Measurements from ENCODE around the gene PELO. TPM values are rescaled to one million over a fixed set of nuclear protein-coding genes. Genes with fewer than 3 reads are reported as not detected.

Gene PELO
- total RNA-seq, 3 donors from 2014 or later, result 11.7 to 16.7 (median 12.1) TPM

DNA sequence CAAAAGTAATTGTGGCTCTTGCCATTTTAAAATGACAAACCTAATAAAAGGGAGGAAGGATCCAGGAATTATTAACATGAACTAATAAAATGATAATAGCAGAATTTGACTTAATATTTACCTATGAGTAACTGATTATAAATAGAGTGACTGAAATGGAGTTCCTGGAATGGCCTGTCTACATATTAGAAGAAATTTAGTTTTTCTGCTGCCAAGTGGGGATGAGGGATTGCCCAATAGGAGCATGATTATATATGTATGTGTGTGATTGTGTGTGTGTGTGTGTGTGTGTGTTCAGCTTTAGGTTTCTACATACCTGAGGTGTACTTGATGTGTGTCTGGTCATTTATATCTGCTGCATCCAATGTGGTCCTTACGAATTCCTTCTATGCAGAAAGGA, 36.6 kb upstream of the PELO start:
- intact Hi-C loops (cut with DNase I; ENCODE audit: low total_unique reads), result no loop called here
- no peak for DNase-seq (ENCODE audit: low spot score in 2 of 2)

DNA sequence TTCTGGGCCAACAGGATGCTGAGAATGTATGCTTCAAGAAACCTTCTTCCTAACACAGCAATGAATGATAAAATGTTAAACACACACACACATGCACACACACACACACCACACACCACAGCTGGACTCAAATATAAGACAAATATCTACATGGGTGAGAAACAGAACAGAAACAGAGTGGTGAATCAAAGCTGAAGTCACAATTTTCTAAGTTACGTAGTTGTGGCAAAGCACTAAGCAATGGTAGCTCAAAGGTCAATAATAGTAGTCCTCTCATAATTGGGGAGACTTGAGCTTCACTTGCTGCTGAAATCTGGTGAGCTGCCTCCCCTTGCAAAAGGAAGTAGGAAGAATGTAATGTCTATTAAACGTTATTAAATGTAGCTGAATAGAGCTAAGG, 33.7 kb upstream of the PELO start:
- no peaks in the 10 kb centered on the region for H3K36me3 ChIP-seq
- DNase-seq (ENCODE audit: low spot score in 2 of 2), result no peak
- TF ChIP-seq POLR2A (IDR thresholded peaks at IDR 0.05) (no peak), POLR2AphosphoS5 (IDR thresholded peaks at IDR 0.05) (no peak)
- TF ChIP-seq, protein P1, sequence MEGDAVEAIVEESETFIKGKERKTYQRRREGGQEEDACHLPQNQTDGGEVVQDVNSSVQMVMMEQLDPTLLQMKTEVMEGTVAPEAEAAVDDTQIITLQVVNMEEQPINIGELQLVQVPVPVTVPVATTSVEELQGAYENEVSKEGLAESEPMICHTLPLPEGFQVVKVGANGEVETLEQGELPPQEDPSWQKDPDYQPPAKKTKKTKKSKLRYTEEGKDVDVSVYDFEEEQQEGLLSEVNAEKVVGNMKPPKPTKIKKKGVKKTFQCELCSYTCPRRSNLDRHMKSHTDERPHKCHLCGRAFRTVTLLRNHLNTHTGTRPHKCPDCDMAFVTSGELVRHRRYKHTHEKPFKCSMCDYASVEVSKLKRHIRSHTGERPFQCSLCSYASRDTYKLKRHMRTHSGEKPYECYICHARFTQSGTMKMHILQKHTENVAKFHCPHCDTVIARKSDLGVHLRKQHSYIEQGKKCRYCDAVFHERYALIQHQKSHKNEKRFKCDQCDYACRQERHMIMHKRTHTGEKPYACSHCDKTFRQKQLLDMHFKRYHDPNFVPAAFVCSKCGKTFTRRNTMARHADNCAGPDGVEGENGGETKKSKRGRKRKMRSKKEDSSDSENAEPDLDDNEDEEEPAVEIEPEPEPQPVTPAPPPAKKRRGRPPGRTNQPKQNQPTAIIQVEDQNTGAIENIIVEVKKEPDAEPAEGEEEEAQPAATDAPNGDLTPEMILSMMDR (IDR thresholded peaks at IDR 0.05), result no peak
- intact Hi-C loops (cut with DNase I; ENCODE audit: low total_unique reads), result no loop called here
- H3K27ac ChIP-seq, result no peak overlapping the region
- H3K4me3 ChIP-seq, result no peak overlapping the region
- no peaks in the 10 kb centered on the region for H3K27me3 ChIP-seq
- H3K9me3 ChIP-seq, result no peaks in the 10 kb centered on the region
- H3K4me1 ChIP-seq, result no peaks in the 10 kb centered on the region

More for the DNA sequence above, 36.6 kb upstream of the PELO start:
- no peaks in the 10 kb centered on the region for H3K4me1 ChIP-seq
- H3K27me3 ChIP-seq, result no peaks in the 10 kb centered on the region
- no peak overlapping the region for H3K27ac ChIP-seq
- TF ChIP-seq, protein P1 (IDR thresholded peaks at IDR 0.05), result no peak
- no peak for TF ChIP-seq POLR2AphosphoS5 (IDR thresholded peaks at IDR 0.05)
- no peak for TF ChIP-seq POLR2A (IDR thresholded peaks at IDR 0.05)
- H3K36me3 ChIP-seq, result no peaks in the 10 kb centered on the region
- H3K9me3 ChIP-seq, result no peaks in the 10 kb centered on the region
- H3K4me3 ChIP-seq, result no peak overlapping the region

DNA sequence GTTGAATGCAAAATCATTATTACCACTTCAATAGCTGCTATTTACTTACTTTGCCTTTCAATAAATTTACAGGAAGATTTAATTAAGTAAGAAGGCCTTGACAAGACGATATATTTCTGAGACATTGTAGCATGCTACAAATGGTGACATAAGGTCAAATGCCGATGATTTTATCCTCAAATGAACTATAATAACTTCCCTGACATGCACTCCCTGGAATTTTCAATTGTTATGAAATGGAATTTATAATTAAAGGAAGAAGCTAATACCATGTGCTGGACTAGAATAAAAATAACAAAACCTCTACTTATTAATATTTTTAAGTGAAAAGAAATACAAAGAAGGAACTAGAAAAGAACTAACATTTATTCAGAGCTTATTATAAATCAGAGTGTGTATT, 30.2 kb upstream of the PELO start:
- TF ChIP-seq POLR2AphosphoS5 (IDR thresholded peaks at IDR 0.05), result no peak
- no peak for TF ChIP-seq POLR2A (IDR thresholded peaks at IDR 0.05)
- TF ChIP-seq, protein P1 (IDR thresholded peaks at IDR 0.05), result no peak
- H3K27me3 ChIP-seq, result no peaks in the 10 kb centered on the region
- H3K4me3 ChIP-seq, result no peak overlapping the region
- H3K36me3 ChIP-seq, result no peaks in the 10 kb centered on the region
- intact Hi-C loops (cut with DNase I; ENCODE audit: low total_unique reads), result no loop called here
- DNase-seq (ENCODE audit: low spot score in 2 of 2), result no peak
- no peaks in the 10 kb centered on the region for H3K4me1 ChIP-seq
- H3K9me3 ChIP-seq, result no peaks in the 10 kb centered on the region
- no peak overlapping the region for H3K27ac ChIP-seq

DNA sequence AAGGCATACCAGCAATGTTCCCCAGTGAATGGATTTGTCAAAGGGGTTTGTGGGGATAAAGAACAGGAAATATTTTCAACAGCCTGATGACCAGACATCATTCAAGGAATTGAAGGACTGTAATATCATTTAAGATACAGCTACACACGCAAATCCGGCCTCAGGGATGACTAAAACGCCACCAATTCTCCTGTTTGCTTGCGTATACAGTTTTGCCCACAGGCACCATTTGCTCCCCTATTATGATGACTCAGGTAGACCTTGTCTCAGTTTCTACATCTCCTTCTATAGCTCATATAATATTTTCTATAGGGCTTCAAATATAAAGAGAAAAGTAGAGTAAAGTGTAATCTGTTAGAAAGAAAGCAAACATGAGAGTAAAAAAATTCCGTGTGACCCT, 29.7 kb upstream of the PELO start:
- no peak overlapping the region for H3K27ac ChIP-seq
- H3K4me1 ChIP-seq, result no peaks in the 10 kb centered on the region
- intact Hi-C loops (cut with DNase I; ENCODE audit: low total_unique reads), result no loop called here
- no peak overlapping the region for H3K4me3 ChIP-seq
- no peaks in the 10 kb centered on the region for H3K9me3 ChIP-seq
- no peaks in the 10 kb centered on the region for H3K36me3 ChIP-seq
- no peak for DNase-seq (ENCODE audit: low spot score in 2 of 2)
- no peak for TF ChIP-seq POLR2AphosphoS5 (IDR thresholded peaks at IDR 0.05)
- TF ChIP-seq, protein P1 (IDR thresholded peaks at IDR 0.05), result no peak
- no peak for TF ChIP-seq POLR2A (IDR thresholded peaks at IDR 0.05)
- H3K27me3 ChIP-seq, result no peaks in the 10 kb centered on the region

DNA sequence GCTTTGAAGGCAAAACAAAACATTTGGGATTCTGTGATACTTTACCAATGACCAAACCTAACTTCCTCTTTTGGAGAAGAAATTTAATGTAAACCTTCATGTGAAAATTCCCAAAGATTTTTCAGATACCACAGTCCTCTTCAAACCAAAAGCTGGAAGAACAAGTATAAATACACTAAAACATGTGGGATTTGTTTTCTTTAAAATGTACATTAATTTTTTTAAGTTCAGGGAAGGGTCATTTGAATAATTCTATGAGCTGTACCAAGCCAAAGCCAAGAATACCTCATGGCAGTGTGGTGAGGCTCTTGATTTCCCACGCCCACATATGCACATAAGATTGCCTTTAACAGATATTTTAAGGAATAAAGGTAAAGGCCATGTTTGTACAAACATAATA, 28.4 kb upstream of the PELO start:
- TF ChIP-seq POLR2A (IDR thresholded peaks at IDR 0.05), result no peak

More for the DNA sequence above, 28.4 kb upstream of the PELO start:
- Histone ChIP-seq H3K4me1 (no peaks in the 10 kb centered on the region), H3K36me3 (no peaks in the 10 kb centered on the region), H3K27ac (no peak overlapping the region), H3K4me3 (no peak overlapping the region), H3K9me3 (no peaks in the 10 kb centered on the region), H3K27me3 (no peaks in the 10 kb centered on the region)
- no peak for DNase-seq (ENCODE audit: low spot score in 2 of 2)
- intact Hi-C loops (cut with DNase I; ENCODE audit: low total_unique reads), result no loop called here

All from breast epithelium (tissue), 4 donors.